ENCODE results near the gene KLHL40.

- TF ChIP-seq LEF1 (IDR thresholded peaks at IDR 0.05; ENCODE audit: borderline replicate concordance) (no peak), ELF4 (IDR thresholded peaks at IDR 0.05) (no peak), SP1 (IDR thresholded peaks at IDR 0.05) (no peak), BHLHE40 (IDR thresholded peaks at IDR 0.05; ENCODE audit: borderline replicate concordance) (no peak), FOXA1 (IDR thresholded peaks at IDR 0.05) (no peak), NFRKB (IDR thresholded peaks at IDR 0.05) (no peak), ARNT (IDR thresholded peaks at IDR 0.05) (no peak), ZNF384 (IDR thresholded peaks at IDR 0.05) (no peak), FOXM1 (IDR thresholded peaks at IDR 0.05; ENCODE audit: borderline replicate concordance) (no peak), CTBP1 (IDR thresholded peaks at IDR 0.05; ENCODE audit: borderline replicate concordance) (no peak), FOXK2 (IDR thresholded peaks at IDR 0.05) (no peak), SUZ12 (IDR thresholded peaks at IDR 0.05) (no peak)
- TF ChIP-seq, protein P1, sequence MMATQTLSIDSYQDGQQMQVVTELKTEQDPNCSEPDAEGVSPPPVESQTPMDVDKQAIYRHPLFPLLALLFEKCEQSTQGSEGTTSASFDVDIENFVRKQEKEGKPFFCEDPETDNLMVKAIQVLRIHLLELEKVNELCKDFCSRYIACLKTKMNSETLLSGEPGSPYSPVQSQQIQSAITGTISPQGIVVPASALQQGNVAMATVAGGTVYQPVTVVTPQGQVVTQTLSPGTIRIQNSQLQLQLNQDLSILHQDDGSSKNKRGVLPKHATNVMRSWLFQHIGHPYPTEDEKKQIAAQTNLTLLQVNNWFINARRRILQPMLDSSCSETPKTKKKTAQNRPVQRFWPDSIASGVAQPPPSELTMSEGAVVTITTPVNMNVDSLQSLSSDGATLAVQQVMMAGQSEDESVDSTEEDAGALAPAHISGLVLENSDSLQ (IDR thresholded peaks at IDR 0.05) = no peak
These were observed 40.1 kb downstream of the KLHL40 start for GRCh38 chr3:42725454-42725853.
